ENCODE results near the gene PKP1.

Gene PKP1

GRCh38 chr1:201332616-201333335, 49.5 kb downstream of the PKP1 start:
- DNase-seq: no peak

DNA sequence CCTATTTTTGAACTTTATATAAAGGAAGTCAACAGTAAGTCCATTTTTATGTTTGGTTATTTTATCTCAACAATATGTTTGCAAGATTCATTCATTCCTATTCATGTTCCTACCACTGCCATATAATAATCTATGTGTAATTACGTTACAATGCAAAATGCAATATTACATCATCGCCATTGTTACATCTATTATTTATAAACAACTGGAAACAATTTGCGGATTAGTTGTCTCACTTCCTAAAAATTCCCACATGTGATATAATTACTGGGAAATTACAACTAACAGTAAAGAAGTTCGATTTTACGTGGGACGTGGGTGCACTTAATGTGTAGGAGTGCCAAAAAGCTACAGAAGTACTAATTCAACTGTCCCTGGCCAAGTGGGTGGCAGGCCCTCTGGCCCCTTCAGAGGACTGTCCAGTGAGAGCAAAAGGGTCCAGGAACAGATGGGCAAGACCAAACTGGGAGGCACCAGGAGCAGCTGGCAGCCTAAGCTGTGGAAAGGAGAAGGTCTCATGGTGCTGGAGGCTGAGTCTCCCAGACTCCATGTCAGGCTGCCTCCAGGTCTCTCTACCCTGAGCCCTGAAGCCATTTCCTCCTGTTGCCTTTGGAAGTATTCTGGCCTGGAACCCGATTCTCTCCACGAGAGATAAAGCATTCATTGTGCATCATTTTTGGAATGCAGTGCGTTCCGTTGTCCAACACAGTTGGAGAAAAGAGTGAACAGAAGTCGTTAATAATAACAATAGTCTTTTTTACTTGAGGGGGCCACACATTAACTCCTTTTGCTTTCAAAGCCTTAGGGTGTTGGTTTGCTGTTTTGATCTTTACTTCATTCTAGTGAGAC, 51.2 kb downstream of the PKP1 start:
- no peak for DNase-seq

DNA sequence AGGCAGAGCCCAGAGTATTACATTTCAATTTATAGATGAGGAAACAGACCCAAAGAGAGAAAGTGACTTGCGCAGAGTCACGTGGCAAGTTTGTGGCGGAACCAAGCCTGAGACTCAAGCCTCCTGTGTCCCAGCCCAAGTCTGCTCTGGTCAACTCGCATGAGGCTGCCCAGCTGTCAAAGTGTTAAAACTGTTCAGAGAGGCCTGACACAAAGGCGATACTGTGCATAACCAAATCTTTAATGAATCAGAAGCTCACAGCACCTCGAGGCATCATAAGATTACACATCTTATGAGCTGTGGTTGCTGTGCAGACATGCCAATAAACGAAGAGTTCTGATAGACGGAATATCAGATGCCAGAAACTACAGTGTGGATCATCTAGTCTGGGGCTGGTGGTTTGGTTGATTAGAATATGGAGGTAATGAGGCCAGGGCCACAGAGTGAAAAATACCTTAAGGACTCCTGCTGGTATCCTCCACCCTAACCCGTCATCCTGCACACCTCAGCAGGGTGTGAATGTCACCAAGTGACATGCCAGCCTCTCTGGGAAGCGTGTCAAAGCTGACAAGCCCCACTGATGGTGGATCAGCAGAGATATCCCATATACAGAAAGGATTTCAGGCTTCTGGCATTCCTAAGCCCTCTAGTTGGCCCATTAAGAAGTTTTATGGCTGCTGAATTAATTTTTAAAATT, 52.0 kb downstream of the PKP1 start:
- no peak for DNase-seq

GRCh38 chr1:201335901-201336300, 52.6 kb downstream of the PKP1 start:
- no peak for DNase-seq

DNA sequence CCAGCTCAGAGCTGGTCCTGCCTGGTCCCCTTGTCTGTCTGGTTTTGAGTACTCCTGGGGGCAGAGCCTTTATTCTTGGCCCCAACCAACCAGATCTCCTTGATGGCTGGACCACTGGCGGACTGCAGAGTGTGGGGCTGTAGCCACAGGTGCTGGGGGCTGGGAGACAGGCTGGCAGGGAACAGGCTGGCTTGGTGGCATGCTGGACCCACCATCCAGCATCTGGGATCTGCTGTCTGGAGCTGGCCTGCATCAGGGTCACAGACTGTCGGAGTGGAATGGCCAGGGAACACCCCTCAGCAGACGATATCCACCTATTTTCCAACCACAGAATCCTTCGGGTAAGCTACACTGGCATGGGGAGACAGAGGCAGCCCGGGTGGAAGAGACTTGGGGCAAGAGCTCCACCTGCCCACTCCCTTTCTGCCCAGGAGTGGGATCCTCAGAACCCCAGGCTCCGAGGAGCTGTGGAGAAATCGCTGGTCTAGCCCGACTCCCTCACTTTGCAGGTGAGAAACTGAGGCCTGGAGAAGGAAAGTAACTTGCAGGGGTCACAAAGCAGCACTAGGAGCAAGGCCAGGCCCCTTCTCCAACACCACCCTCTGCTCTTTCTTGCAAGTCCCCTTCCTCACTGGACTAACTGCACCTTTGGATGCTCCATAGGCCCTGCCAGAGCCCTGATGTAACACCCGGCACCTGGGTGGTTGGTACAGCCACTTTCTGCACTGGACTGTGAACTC, 53.6 kb downstream of the PKP1 start:
- no peak for DNase-seq

GRCh38 chr1:201341377-201341776, 58.1 kb downstream of the PKP1 start:
- DNase-seq: no peak

DNA sequence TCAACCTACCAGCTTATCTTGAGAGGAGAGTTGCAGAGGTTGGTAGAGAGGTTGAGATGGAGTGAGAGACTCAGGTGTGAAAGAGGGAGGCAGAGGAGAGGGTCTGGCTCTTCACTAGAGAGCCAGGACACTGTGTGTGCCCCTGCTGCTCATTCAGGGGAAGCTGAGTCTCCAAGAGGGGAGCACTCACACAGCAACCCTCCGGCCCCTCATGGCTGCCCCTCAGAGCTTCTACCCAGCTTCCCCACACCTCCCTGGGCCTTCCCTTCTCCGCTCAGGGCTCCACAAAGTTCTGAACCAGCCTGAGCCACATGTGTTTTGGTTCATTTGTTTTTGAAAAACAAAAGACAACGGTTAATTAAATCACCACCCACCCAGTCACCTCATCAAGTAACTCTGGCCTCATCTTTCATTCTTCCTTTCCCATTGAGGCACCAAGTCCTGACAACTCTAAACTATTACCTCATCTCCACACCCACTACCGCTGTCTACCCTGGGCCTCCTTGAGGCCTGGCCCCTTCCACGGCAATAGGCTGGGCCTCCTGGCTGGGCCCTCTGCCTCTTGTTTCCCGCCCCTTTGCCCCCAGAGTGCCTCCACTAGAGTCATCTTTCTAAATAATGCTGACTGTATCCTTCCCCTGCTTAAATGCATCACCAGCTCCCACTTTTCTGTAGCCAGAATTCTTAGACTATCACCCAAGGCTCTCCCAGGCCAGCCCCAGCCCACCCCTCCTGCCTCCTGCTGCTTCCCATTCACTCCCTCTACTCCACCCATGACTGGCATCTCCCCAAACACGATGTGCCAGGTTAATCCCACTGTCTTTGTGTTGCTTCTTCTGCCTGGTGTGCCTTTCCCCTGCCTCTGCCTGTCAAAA, 61.1 kb downstream of the PKP1 start:
- no peak for DNase-seq

GRCh38 chr1:201345081-201345355, 61.7 kb downstream of the PKP1 start:
- no peak for DNase-seq

GRCh38 chr1:201346337-201346939, 63.1 kb downstream of the PKP1 start:
- DNase-seq: no peak

- DNase-seq: no peak
Observed at GRCh38 chr1:201346987-201347386, 63.7 kb downstream of the PKP1 start.

DNA sequence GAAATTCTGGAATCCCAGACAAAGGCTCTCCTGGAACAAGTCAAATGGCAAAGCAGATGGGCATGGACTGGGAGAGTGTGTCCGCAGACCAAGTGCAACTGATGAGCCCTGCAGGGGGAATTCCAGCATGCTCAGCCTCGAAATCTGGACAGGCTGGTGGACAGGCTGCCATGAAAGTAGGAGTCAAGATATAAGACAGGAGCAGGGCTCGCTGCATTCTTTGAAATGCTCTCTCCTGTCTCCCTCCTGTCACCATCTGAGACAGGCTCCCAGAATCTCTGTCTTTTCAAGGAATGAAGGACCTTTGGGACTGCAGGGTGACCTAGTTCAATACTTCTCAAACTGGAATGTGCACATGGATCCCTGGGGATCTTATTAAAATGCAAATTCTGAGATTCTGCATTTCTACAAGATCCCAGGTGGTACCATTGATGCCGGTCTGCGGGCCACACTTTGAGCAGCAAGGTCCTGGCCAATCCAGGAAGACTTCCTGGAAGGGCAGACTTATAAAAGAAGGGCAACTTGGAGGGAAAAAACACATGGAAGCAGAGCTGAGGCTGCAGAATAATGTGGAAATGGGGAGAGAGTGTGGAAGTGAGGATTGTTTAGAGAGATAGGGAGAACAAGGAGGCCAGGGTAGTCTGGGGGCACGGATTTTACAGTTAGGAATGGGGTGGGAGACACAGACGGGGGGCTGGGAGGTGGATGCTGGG, 64.3 kb downstream of the PKP1 start:
- DNase-seq: no peak

DNA sequence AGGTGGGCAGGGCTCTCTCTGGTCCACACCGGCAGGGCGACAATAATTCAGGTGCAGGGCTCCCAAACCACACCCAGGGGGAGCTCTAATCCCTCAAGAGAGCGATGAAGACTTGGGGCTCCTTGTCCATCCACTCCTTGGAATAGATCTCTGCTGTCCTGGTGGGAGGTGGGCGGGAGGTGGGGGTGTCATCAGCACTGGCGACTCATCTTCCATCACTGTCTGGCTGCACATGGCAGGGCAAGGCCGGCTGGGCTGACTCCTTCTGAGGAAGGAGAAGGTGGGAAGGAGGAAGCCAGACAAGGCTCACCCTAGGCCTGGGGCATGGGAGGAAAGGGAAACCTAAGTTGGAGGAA, 64.9 kb downstream of the PKP1 start:
- no peak for DNase-seq

DNA sequence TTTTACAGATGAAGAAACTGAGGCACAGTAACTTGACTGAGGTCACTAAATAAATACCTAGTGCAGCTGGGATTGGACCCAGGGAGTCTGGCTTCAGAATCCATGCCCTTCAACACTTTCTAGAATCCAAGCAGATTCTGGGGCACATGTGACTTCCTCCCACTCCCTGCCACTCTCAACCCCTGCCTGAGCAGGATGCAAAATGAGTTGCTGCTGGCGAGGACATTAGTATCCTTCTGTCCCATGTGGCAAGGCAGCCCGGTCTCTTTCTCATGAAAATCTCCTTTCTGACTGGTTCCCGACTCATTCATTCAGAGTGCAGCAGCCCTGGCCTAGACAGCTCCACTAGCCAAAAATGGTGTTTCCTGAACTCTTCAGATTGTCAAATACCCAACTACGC, 65.8 kb downstream of the PKP1 start:
- no peak for DNase-seq

DNA sequence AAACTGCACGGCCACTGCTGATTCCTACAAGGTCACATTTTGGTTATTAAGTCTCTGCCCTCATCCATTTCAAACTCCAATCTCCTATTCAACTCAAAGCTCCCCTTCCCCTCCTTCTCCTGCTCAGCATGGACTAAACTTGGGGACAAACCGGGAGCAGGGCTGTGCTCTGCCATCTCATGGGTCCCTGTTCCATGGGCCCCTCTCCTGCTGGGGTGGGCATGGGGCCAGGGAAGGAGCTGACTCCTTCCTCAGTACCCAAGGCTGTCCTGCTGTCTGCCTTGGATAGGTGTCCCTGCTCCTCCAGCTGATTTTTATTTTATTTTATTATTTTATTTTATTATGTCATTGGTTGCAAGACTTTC, 67.0 kb downstream of the PKP1 start:
- DNase-seq: no peak

GRCh38 chr1:201350884-201351283, 67.6 kb downstream of the PKP1 start:
- no peak for DNase-seq

- DNase-seq: no peak
Observed at GRCh38 chr1:201351617-201352016, 68.3 kb downstream of the PKP1 start.

DNA sequence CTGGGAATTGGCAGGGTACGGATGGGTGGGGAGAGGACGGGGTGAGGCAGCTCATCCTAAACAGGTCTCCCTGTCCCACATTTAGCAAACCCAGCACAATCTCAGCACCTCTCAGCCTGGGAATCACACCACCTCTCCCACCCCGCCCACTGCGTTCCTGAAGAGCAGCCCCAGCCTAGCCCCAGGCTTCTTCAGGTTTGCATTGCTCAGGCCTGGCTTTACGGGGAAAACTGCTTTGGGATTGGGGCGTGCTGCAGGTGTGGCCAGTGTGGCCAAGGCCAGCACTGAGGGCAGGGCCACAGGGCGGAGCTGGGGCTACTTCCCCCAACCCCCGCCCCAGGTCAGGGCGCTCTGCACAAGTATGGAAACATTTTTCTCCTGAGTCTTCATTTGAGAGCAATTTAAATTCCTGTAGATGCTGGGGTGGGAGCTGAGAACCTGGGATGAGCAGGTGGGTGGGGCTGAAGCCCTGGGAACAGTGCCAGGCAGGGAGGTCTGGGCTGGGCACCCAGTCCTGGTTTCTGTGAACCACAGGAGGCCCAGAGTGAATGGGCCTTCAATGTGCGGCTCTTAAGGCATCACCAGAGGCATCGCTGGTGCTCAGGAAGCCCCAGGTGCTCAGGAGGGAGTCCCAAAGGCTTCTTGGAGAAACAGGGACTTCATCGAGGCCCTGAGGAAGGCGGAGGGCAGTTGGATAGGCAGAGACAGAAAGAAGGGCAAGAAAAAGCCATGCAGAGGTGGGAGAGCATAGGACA, 70.1 kb downstream of the PKP1 start:
- no peak for DNase-seq

DNA sequence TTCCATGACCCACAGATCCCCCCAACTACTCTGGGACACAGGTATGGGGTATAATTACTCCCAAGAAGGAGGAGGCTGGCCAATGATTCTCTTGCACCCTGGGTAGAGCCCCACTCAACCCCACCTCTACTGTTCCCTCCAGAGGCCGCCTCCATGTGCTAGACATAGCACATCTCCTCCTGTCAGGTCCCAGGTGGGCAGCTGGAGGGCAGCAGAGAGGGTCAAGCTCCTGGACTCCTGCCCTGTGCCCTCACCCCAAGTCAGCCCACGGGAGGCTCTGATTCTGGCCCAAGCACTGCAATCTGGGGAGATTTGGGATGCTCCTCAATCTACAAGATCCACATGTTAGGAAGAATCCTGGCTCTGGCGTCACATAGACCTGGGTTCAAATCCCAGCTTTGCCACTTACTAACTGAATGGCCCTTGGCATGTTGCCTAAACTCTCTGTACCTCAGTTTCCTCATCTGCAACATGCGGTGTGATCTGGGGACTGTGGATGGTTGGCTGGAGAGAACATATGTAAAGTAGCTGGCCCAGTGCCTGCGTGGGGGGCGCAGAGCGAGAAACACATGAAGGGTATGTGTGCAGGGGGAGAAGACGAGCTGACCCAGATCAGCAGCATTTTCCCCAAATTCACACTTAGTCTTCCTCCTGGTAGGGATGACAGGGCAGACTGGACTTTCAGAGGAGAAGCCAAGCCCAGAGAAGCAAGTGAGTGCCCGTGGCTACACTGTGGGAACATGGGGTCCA, 71.0 kb downstream of the PKP1 start:
- DNase-seq: no peak

DNA sequence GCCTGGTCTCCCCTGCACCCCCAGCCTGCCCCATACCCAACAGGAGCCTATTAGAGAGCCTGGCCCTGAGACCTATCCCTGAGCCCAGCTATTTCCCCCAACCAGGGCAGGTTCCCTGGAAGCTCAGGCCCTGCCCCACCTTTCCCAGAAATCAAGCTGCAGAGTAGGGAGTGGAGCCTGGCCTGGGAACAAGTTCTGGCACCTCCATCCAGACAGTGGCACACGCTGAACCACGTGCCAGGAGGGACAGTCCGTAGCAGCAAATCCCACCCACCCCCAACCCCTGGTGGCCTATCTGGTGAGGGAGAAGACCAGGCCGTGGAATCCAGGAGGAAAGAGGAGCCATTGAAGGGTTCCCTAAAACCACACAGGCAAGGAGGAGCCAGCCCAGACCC, 71.6 kb downstream of the PKP1 start:
- DNase-seq: no peak

DNA sequence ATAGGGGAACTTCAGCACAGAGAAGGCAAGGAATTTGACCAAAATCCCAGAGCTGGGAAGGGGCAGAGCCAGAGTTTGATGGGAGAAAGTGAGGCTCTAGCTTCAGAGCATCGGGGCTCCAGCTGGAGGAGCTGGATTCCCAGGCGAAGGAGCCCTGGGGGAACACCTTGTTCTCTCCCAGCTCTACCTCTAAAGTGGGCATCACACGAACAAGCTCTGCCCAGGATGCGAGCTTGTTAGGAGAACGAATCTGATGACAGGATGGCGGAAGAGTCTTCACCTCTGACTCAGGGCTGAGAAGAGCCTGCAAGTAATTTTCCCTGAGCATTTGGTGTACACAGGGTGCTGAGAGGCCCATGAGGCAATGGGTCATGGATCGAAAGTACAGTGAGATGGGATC, 72.2 kb downstream of the PKP1 start:
- no peak for DNase-seq

Data from stimulated activated naive CD4-positive, alpha-beta T cell treated with Interleukin-2 at 50 U/mL for 16 hours (primary cell).